Uterus (tissue), 4 donors: ENCODE data around the gene TTC8. TPM values are rescaled to one million over a fixed set of nuclear protein-coding genes. Genes with fewer than 3 reads are reported as not detected.

Source experiments
- DNase-seq, 2 donors: peaks; one replicate each; pipeline ENCODE4 v3.0.0-alpha.2; 2019 to 2020
- H3K27ac ChIP-seq, 2 donors: fragments of 200-600 bp; sonication (generic); 1 replicate in 1 of 2; 2 replicates in 1 of 2; pipeline ENCODE4 v1.5.1; 2016 to 2018
- H3K27me3 ChIP-seq, 2 donors: fragments of 200-600 bp; sonication (generic); one replicate each; pipeline ENCODE4 v1.5.1; 2018 to 2019; ENCODE audit warnings: control low read depth in 1 of 2
- H3K36me3 ChIP-seq, 2 donors: fragments of 200-600 bp; sonication (generic); one replicate each; pipeline ENCODE4 v1.5.1; 2019; ENCODE audit warnings: control low read depth in 1 of 2
- H3K4me1 ChIP-seq, 2 donors: fragments of 200-600 bp; sonication (generic); one replicate each; pipeline ENCODE4 v1.5.1; 2018 to 2019; ENCODE audit warnings: control low read depth in 1 of 2
- H3K4me3 ChIP-seq, 2 donors: fragments of 200-600 bp; sonication (generic); 1 replicate in 1 of 2; 2 replicates in 1 of 2; pipeline ENCODE4 v1.5.1; 2018 to 2019; ENCODE audit warnings: mild to moderate bottlenecking in 1 of 2
- H3K9me3 ChIP-seq, 2 donors: fragments of 200-600 bp; sonication (generic); one replicate each; pipeline ENCODE4 v1.5.1; 2019; ENCODE audit warnings: control low read depth in 1 of 2
- CTCF ChIP-seq, 4 experiments: fragments of 200-600 bp in 2 of 4; fragments of 450-650 bp in 2 of 4; sonication (generic) in 2 of 4; IDR thresholded peaks; one replicate each; pipeline ENCODE4 v1.5.1; 2016 to 2019; ENCODE audit warnings: antibody characterized with exemption in 4 of 4, mild to moderate bottlenecking in 2 of 4, moderate library complexity in 1 of 4
- POLR2A ChIP-seq, 2 donors: fragments of 450-650 bp; IDR thresholded peaks; one replicate each; pipeline ENCODE4 v1.6.1; 2016; ENCODE audit warnings: antibody characterized with exemption in 2 of 2, mild to moderate bottlenecking in 1 of 2, moderate library complexity in 1 of 2
- intact Hi-C: fragments of 100-400 bp; cut with DNase I; formaldehyde crosslinking; loops from one replicate; pipeline ENCODE4 v1.15.1; 2023; ENCODE audit warnings: low total_unique reads
- total RNA-seq, 4 donors: library from RNA; depleted of rRNA in 3 of 4; stranded (reverse); fragments of >200 nt in 3 of 4; gene quantifications; one replicate each; pipeline versions ENCODE4 v1.1.0 to v1.2.4, GENCODE V29; 2014 to 2023
- donor health status: DM: yes; HTN: yes; CAD: no.

TTC8 gene
- total RNA-seq, 4 donors from 2014 or later = 9.7 to 340 (median 31.7) TPM

- intact Hi-C loops = no loop called here
- no peak for TF ChIP-seq POLR2A (IDR thresholded peaks at IDR 0.05)
- no peak for TF ChIP-seq CTCF (IDR thresholded peaks at IDR 0.05)
- no peaks in the 10 kb centered on the region for H3K27me3 ChIP-seq
- H3K4me3 ChIP-seq = no peak overlapping the region
- no peak overlapping the region for H3K27ac ChIP-seq
- no peak for DNase-seq
- H3K36me3 ChIP-seq = no peaks in the 10 kb centered on the region
- H3K4me1 ChIP-seq = no peaks in the 10 kb centered on the region
- no peaks in the 10 kb centered on the region for H3K9me3 ChIP-seq
Observed at GRCh38 chr14:88840926-88841325, 16.5 kb downstream of the TTC8 start.

GRCh38 chr14:88841741-88842140 lies 17.3 kb downstream of the TTC8 start:
- DNase-seq = no peak
- no peak for TF ChIP-seq POLR2A (IDR thresholded peaks at IDR 0.05)
- no peak for TF ChIP-seq CTCF (IDR thresholded peaks at IDR 0.05)
- Histone ChIP-seq H3K4me3 (no peak overlapping the region), H3K27ac (no peak overlapping the region), H3K27me3 (no peaks in the 10 kb centered on the region), H3K4me1 (no peaks in the 10 kb centered on the region), H3K36me3 (no peaks in the 10 kb centered on the region), H3K9me3 (no peaks in the 10 kb centered on the region)
- intact Hi-C loops = no loop called here

GRCh38 chr14:88842414-88842813 lies 18.0 kb downstream of the TTC8 start:
- Histone ChIP-seq H3K4me3 (no peak overlapping the region), H3K27ac (no peak overlapping the region), H3K27me3 (no peaks in the 10 kb centered on the region), H3K4me1 (no peaks in the 10 kb centered on the region), H3K36me3 (no peaks in the 10 kb centered on the region), H3K9me3 (no peaks in the 10 kb centered on the region)
- intact Hi-C loops = no loop called here
- no peak for DNase-seq
- TF ChIP-seq POLR2A (IDR thresholded peaks at IDR 0.05) (no peak), CTCF (IDR thresholded peaks at IDR 0.05) (no peak)

- no peak for DNase-seq
- H3K4me3 ChIP-seq = no peak overlapping the region
- no peak overlapping the region for H3K27ac ChIP-seq
- H3K27me3 ChIP-seq = no peaks in the 10 kb centered on the region
- intact Hi-C loops = no loop called here
- no peaks in the 10 kb centered on the region for H3K9me3 ChIP-seq
- TF ChIP-seq POLR2A (IDR thresholded peaks at IDR 0.05) (no peak), CTCF (IDR thresholded peaks at IDR 0.05) (no peak)
- H3K36me3 ChIP-seq = no peaks in the 10 kb centered on the region
- no peaks in the 10 kb centered on the region for H3K4me1 ChIP-seq
Observed at GRCh38 chr14:88844980-88845491, 20.6 kb downstream of the TTC8 start.

GRCh38 chr14:88848571-88848970 lies 24.1 kb downstream of the TTC8 start:
- Histone ChIP-seq H3K27me3 (no peaks in the 10 kb centered on the region), H3K4me1 (no peaks in the 10 kb centered on the region), H3K27ac (no peak overlapping the region), H3K9me3 (no peaks in the 10 kb centered on the region), H3K36me3 (no peaks in the 10 kb centered on the region), H3K4me3 (no peak overlapping the region)
- no peak for DNase-seq
- TF ChIP-seq CTCF (IDR thresholded peaks at IDR 0.05) = no peak
- intact Hi-C loops = no loop called here
